Measurements from ENCODE around the gene NR4A1. TPM values are rescaled to one million over a fixed set of nuclear protein-coding genes. Genes with fewer than 3 reads are reported as not detected.

Gene NR4A1
- total RNA-seq, 2 donors from 2014 or later, result 112 to 468 TPM

- no peak for TF ChIP-seq CTCF (IDR thresholded peaks at IDR 0.05)
- H3K36me3 ChIP-seq, result no peaks in the 10 kb centered on the region
- ATAC-seq (ENCODE audit: insufficient number of reproducible peaks, low FRiP score, low read depth), result no peak
- H3K4me3 ChIP-seq, result no peak overlapping the region
- no peak for DNase-seq (ENCODE audit: low spot score)
- H3K27ac ChIP-seq, result no peak overlapping the region
- peaks cover 11 to 17% of the 10 kb centered on the region in 2 donors for H3K4me1 ChIP-seq (ENCODE audit: control insufficient read depth in 1 of 2, low read depth in 2 of 2)
- no peaks in the 10 kb centered on the region for H3K27me3 ChIP-seq (replicated peaks; ENCODE audit: insufficient read depth)
- H3K9me3 ChIP-seq, result no peaks in the 10 kb centered on the region
Observed at GRCh38 chr12:52066346-52067080, 15.3 kb downstream of the NR4A1 start.

- Histone ChIP-seq H3K36me3 (no peaks in the 10 kb centered on the region), H3K4me3 (no peak overlapping the region), H3K27ac (no peak overlapping the region), H3K27me3 (replicated peaks; ENCODE audit: insufficient read depth) (no peaks in the 10 kb centered on the region), H3K9me3 (no peaks in the 10 kb centered on the region), H3K4me1 (ENCODE audit: control insufficient read depth in 1 of 2, low read depth in 2 of 2) (peaks cover 12 to 18% of the 10 kb centered on the region in 2 donors)
- no peak for DNase-seq (ENCODE audit: low spot score)
- TF ChIP-seq CTCF (IDR thresholded peaks at IDR 0.05), result no peak
- no peak for ATAC-seq (ENCODE audit: insufficient number of reproducible peaks, low FRiP score, low read depth)
Observed at GRCh38 chr12:52067081-52067374, 15.8 kb downstream of the NR4A1 start.

- Histone ChIP-seq H3K9me3 (no peaks in the 10 kb centered on the region), H3K36me3 (no peaks in the 10 kb centered on the region), H3K27me3 (replicated peaks; ENCODE audit: insufficient read depth) (no peaks in the 10 kb centered on the region), H3K27ac (peak within 1 kb of the TSS; percentile 74 to 92), H3K4me3 (peak within 1 kb of the TSS; percentile 90), H3K4me1 (ENCODE audit: control insufficient read depth in 1 of 2, low read depth in 2 of 2) (peaks cover 12 to 18% of the 10 kb centered on the region in 2 donors)
- DNase-seq (ENCODE audit: low spot score) (peak; percentile 68), ATAC-seq (ENCODE audit: insufficient number of reproducible peaks, low FRiP score, low read depth) (peak; percentile 99)
- peak; percentile 62 for TF ChIP-seq CTCF (IDR thresholded peaks at IDR 0.05)
Observed at GRCh38 chr12:52069327-52070184, 18.3 kb downstream of the NR4A1 start, which contains the start of gene ATG101. Gene ATG101, plus strand, starts transcription at chr12:52069978. Its CDS starts 3,673 bp downstream, at chr12:52073651.

- Histone ChIP-seq H3K27ac (peak overlapping the region; percentile 74 to 92), H3K36me3 (no peaks in the 10 kb centered on the region), H3K4me3 (peak overlapping the region; percentile 90), H3K4me1 (ENCODE audit: control insufficient read depth in 1 of 2, low read depth in 2 of 2) (peaks cover 12 to 18% of the 10 kb centered on the region in 2 donors), H3K27me3 (replicated peaks; ENCODE audit: insufficient read depth) (no peaks in the 10 kb centered on the region), H3K9me3 (no peaks in the 10 kb centered on the region)
- no peak for TF ChIP-seq CTCF (IDR thresholded peaks at IDR 0.05)
- no peak for ATAC-seq (ENCODE audit: insufficient number of reproducible peaks, low FRiP score, low read depth)
- DNase-seq (ENCODE audit: low spot score), result no peak
Observed at GRCh38 chr12:52070185-52070925, 19.1 kb downstream of the NR4A1 start.

Measured in thoracic aorta (tissue), 2 donors.